ENCODE measurements around the gene SNED1. TPM values are rescaled to one million over a fixed set of nuclear protein-coding genes. Genes with fewer than 3 reads are reported as not detected.

The SNED1 gene
- total and polyA plus RNA-seq, 2 donors (not counting 1 experiment from before 2014, with no cell fraction given): 27.2 to 39.5 TPM

DNA sequence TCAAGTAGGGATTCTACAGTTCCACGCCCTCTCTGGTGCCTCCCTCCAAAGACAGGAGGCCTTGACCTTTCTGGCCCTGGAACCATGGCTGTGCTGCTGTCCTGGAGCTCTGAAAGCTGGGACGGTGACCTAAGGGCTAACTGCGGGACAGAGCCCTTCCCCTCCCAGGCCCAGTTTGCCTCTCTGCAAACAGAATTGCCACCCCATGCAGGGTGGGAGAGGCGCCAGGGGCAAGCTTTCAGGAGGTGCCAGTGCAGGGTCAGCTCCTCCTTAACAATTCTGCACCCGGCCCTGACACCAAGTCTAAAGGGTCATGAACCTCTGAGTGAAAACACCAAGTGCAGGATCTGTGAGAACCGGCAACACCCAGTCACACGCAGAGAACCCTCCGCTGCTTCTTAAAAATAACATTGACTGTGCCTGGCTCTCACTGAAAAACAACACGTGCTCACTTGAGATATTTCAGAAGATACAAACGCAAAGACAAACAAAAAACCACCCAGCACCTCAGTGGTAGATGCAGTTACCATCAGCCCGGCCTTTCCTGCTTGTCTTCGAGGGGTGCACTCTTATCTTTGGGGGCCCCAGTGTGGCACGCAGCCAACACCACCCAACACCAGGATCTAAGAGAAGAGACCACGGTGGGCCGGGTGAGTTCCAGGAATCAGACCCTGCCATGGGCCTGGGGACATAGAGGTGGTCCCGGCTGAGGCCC is 1.1 kb upstream of the SNED1 start:
- Histone ChIP-seq H2AFZ (ENCODE audit: low read length) (no peak overlapping the region), H3K79me2 (ENCODE audit: control insufficient read depth, insufficient read depth, low read length) (peaks cover 28% of the 10 kb centered on the region), H3K4me1 (ENCODE audit: control insufficient read depth, extremely low read depth, insufficient read depth, low read length) (peaks cover 21% of the 10 kb centered on the region), H4K20me1 (ENCODE audit: control insufficient read depth, extremely low read depth, insufficient read depth, low read length) (no peaks in the 10 kb centered on the region), H3K9ac (ENCODE audit: insufficient read depth, low read length) (no peak overlapping the region), H3K9me3 (ENCODE audit: control insufficient read depth, insufficient read depth, low read depth, low read length) (no peaks in the 10 kb centered on the region), H3K36me3 (ENCODE audit: control insufficient read depth, insufficient read depth, low read length) (peaks cover 11% of the 10 kb centered on the region), H3K4me3 (replicated peaks in 1 of 4; ENCODE audit: control extremely low read depth in 1 of 4, insufficient read depth in 1 of 4, low read depth in 3 of 4, low read length in 4 of 4) (peak overlapping the region in 1 of 4 experiments; percentile 75), H3K27me3 (ENCODE audit: control insufficient read depth, insufficient read depth, low read length) (no peaks in the 10 kb centered on the region), H3K4me2 (ENCODE audit: extremely low read depth, insufficient read depth, low read length) (peak overlapping the region; percentile 23), H3K27ac (ENCODE audit: insufficient read depth, low read length) (peak overlapping the region; percentile 72)
- peak in 1 of 2 donors; percentile 83 for DNase-seq (ENCODE audit: low read depth in 2 of 2)
- TF ChIP-seq CTCF (conservative IDR thresholded peaks at IDR 0.05 in 1 of 2, IDR thresholded peaks at IDR 0.05 in 1 of 2; ENCODE audit: low read depth in 1 of 2, low read length in 2 of 2) (no peak), EZH2 (IDR thresholded peaks at IDR 0.05; ENCODE audit: low read length, missing control alignments) (no peak)

GRCh38 chr2:240998706-240998994 is 232 bp downstream of the SNED1 start:
- Histone ChIP-seq H4K20me1 (ENCODE audit: control insufficient read depth, extremely low read depth, insufficient read depth, low read length) (no peaks in the 10 kb centered on the region), H3K4me3 (replicated peaks in 1 of 4; ENCODE audit: control extremely low read depth in 1 of 4, insufficient read depth in 1 of 4, low read depth in 3 of 4, low read length in 4 of 4) (peak overlapping the region in 3 of 4 experiments; percentile 16 to 75 (median 64)), H3K27me3 (ENCODE audit: control insufficient read depth, insufficient read depth, low read length) (no peaks in the 10 kb centered on the region), H3K79me2 (ENCODE audit: control insufficient read depth, insufficient read depth, low read length) (peaks cover 37% of the 10 kb centered on the region), H3K27ac (ENCODE audit: insufficient read depth, low read length) (no peak overlapping the region), H2AFZ (ENCODE audit: low read length) (no peak overlapping the region), H3K9me3 (ENCODE audit: control insufficient read depth, insufficient read depth, low read depth, low read length) (peaks cover 1% of the 10 kb centered on the region), H3K36me3 (ENCODE audit: control insufficient read depth, insufficient read depth, low read length) (peaks cover 11% of the 10 kb centered on the region), H3K4me2 (ENCODE audit: extremely low read depth, insufficient read depth, low read length) (no peak overlapping the region), H3K4me1 (ENCODE audit: control insufficient read depth, extremely low read depth, insufficient read depth, low read length) (peaks cover 19% of the 10 kb centered on the region), H3K9ac (ENCODE audit: insufficient read depth, low read length) (peak overlapping the region; percentile 63)
- no peak for DNase-seq (ENCODE audit: low read depth in 2 of 2)
- TF ChIP-seq EZH2 (IDR thresholded peaks at IDR 0.05; ENCODE audit: low read length, missing control alignments) (no peak), CTCF (conservative IDR thresholded peaks at IDR 0.05 in 1 of 2, IDR thresholded peaks at IDR 0.05 in 1 of 2; ENCODE audit: low read depth in 1 of 2, low read length in 2 of 2) (no peak)

- no peak overlapping the region for H3K27ac ChIP-seq (ENCODE audit: insufficient read depth, low read length)
- TF ChIP-seq EZH2 (IDR thresholded peaks at IDR 0.05; ENCODE audit: low read length, missing control alignments) (no peak), CTCF (conservative IDR thresholded peaks at IDR 0.05 in 1 of 2, IDR thresholded peaks at IDR 0.05 in 1 of 2; ENCODE audit: low read depth in 1 of 2, low read length in 2 of 2) (no peak)
- H2AFZ ChIP-seq (ENCODE audit: low read length): no peak overlapping the region
- H3K27me3 ChIP-seq (ENCODE audit: control insufficient read depth, insufficient read depth, low read length): no peaks in the 10 kb centered on the region
- H3K4me2 ChIP-seq (ENCODE audit: extremely low read depth, insufficient read depth, low read length): peak overlapping the region; percentile 92
- no peaks in the 10 kb centered on the region for H4K20me1 ChIP-seq (ENCODE audit: control insufficient read depth, extremely low read depth, insufficient read depth, low read length)
- H3K9ac ChIP-seq (ENCODE audit: insufficient read depth, low read length): peak overlapping the region; percentile 63
- peak overlapping the region; percentile 54 to 75 (median 66) for H3K4me3 ChIP-seq (replicated peaks in 1 of 4; ENCODE audit: control extremely low read depth in 1 of 4, insufficient read depth in 1 of 4, low read depth in 3 of 4, low read length in 4 of 4)
- peaks cover 19% of the 10 kb centered on the region for H3K4me1 ChIP-seq (ENCODE audit: control insufficient read depth, extremely low read depth, insufficient read depth, low read length)
- peaks cover 41% of the 10 kb centered on the region for H3K79me2 ChIP-seq (ENCODE audit: control insufficient read depth, insufficient read depth, low read length)
- peaks cover 13% of the 10 kb centered on the region for H3K36me3 ChIP-seq (ENCODE audit: control insufficient read depth, insufficient read depth, low read length)
- H3K9me3 ChIP-seq (ENCODE audit: control insufficient read depth, insufficient read depth, low read depth, low read length): peaks cover 4% of the 10 kb centered on the region
- peak in 1 of 2 donors; percentile 14 for DNase-seq (ENCODE audit: low read depth in 2 of 2)
Observed at GRCh38 chr2:240998995-240999791, 775 bp downstream of the SNED1 start.
